Neural cell (in vitro differentiated cells): ENCODE data around the gene FYCO1.

ENCODE experiments used
- EP300 ChIP-seq: fragments of 450-650 bp; conservative IDR thresholded peaks from 2 replicates; pipeline ENCODE4 v1.6.1; 2014; ENCODE audit warnings: antibody characterized with exemption, mild to moderate bottlenecking, moderate library complexity; ENCODE audit not compliant: poor library complexity, severe bottlenecking
- EZH2 ChIP-seq: fragments of 200-600, 300-800 bp; shearing (Covaris generic), sonication (generic); IDR thresholded peaks from 2 replicates; pipeline ENCODE4 v1.6.1; 2014; ENCODE audit warnings: antibody characterized with exemption, low read length, borderline replicate concordance, mild to moderate bottlenecking; ENCODE audit not compliant: insufficient read depth, poor library complexity, severe bottlenecking
- MXI1 ChIP-seq: fragments of 450-650 bp; conservative IDR thresholded peaks from 2 replicates; pipeline ENCODE4 v1.6.1; 2014; ENCODE audit warnings: antibody characterized with exemption, mild to moderate bottlenecking; ENCODE audit not compliant: poor library complexity, severe bottlenecking
- RAD21 ChIP-seq: fragments of 450-650 bp; conservative IDR thresholded peaks from 2 replicates; pipeline ENCODE4 v1.6.1; 2014; ENCODE audit warnings: antibody characterized with exemption, mild to moderate bottlenecking, moderate library complexity
- REST ChIP-seq: IDR thresholded peaks from 2 replicates; pipeline ENCODE4 v1.6.1; 2012; ENCODE audit warnings: borderline replicate concordance
- TAF1 ChIP-seq: IDR thresholded peaks from 2 replicates; pipeline ENCODE4 v1.6.1; 2012; ENCODE audit warnings: low read depth
- TF ChIP-seq, protein P1 (sequence below): fragments of 450-650 bp; IDR thresholded peaks from 2 replicates; pipeline ENCODE4 v1.5.1; 2014; ENCODE audit warnings: antibody characterized with exemption, mild to moderate bottlenecking, moderate library complexity; ENCODE audit not compliant: poor library complexity, severe bottlenecking

DNA sequence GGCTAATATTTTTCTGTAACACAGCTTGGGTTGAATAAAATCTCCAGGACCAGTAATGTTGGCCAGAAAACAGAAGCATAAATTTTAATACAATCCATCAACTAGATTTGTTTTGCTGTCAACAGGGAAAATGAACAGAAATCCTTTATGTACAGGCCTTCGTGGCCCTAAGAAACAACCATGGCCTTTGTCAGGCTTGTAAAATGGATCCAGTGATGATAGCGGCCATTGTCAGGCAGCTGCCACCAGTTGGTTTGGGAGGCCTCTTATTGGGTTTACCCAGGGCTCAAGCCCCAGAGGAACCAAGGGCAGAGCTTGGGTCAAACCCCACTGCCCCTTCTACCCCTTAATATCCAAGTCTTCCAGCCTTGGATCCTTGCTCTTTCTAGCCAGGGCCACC lies 5.6 kb upstream of the FYCO1 start:
- TF ChIP-seq EZH2 (no peak), MXI1 (no peak), REST (no peak), RAD21 (no peak), EP300 (no peak), TAF1 (no peak)
- TF ChIP-seq, protein P1, sequence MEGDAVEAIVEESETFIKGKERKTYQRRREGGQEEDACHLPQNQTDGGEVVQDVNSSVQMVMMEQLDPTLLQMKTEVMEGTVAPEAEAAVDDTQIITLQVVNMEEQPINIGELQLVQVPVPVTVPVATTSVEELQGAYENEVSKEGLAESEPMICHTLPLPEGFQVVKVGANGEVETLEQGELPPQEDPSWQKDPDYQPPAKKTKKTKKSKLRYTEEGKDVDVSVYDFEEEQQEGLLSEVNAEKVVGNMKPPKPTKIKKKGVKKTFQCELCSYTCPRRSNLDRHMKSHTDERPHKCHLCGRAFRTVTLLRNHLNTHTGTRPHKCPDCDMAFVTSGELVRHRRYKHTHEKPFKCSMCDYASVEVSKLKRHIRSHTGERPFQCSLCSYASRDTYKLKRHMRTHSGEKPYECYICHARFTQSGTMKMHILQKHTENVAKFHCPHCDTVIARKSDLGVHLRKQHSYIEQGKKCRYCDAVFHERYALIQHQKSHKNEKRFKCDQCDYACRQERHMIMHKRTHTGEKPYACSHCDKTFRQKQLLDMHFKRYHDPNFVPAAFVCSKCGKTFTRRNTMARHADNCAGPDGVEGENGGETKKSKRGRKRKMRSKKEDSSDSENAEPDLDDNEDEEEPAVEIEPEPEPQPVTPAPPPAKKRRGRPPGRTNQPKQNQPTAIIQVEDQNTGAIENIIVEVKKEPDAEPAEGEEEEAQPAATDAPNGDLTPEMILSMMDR: no peak
